Measurements from ENCODE around the gene OR51T1.

The OR51T1 gene

GRCh38 chr11:4863876-4864275 is 17.8 kb upstream of the OR51T1 start:
- TF ChIP-seq CTCF (IDR thresholded peaks at IDR 0.05; ENCODE audit: control extremely low read depth, extremely low read depth, low read depth, missing control alignments): no peak
- DNase-seq (ENCODE audit: extremely low spot score): no peak
- ChIA-PET CTCF (interaction anchor here (1.0 to 1.6 kb wide), 3 partner anchors 14 to 677 kb away, joined by 3 to 4 read pairs (median 3); no protein-coding TSS in a partner anchor), POLR2A (no interaction called here)

- CTCF ChIA-PET: interaction anchor here (1.4 kb wide), 1 partner anchor 11 kb away, joined by 3 read pairs; no protein-coding TSS in a partner anchor
- POLR2A ChIA-PET: no interaction called here
- TF ChIP-seq CTCF (IDR thresholded peaks at IDR 0.05; ENCODE audit: control extremely low read depth, extremely low read depth, low read depth, missing control alignments): no peak
- no peak for DNase-seq (ENCODE audit: extremely low spot score)
Observed at GRCh38 chr11:4865855-4866254, 15.8 kb upstream of the OR51T1 start.

GRCh38 chr11:4881188-4881587 is 512 bp upstream of the OR51T1 start:
- no peak for TF ChIP-seq CTCF (IDR thresholded peaks at IDR 0.05; ENCODE audit: control extremely low read depth, extremely low read depth, low read depth, missing control alignments)
- POLR2A ChIA-PET: no interaction called here
- DNase-seq (ENCODE audit: extremely low spot score): no peak
- CTCF ChIA-PET: no interaction called here

GRCh38 chr11:4882543-4882942 is 843 bp downstream of the OR51T1 start:
- DNase-seq (ENCODE audit: extremely low spot score): no peak
- POLR2A ChIA-PET: no interaction called here
- CTCF ChIA-PET: interaction anchor here (0.7 kb wide), 1 partner anchor 67 kb away, joined by 3 read pairs; no protein-coding TSS in a partner anchor
- TF ChIP-seq CTCF (IDR thresholded peaks at IDR 0.05; ENCODE audit: control extremely low read depth, extremely low read depth, low read depth, missing control alignments): no peak

- no peak for TF ChIP-seq CTCF (IDR thresholded peaks at IDR 0.05; ENCODE audit: control extremely low read depth, extremely low read depth, low read depth, missing control alignments)
- CTCF ChIA-PET: no interaction called here
- DNase-seq (ENCODE audit: extremely low spot score): no peak
- POLR2A ChIA-PET: no interaction called here
Observed at GRCh38 chr11:4884361-4884760, 2.7 kb downstream of the OR51T1 start.

GRCh38 chr11:4886186-4886585 is 4.5 kb downstream of the OR51T1 start:
- POLR2A ChIA-PET: no interaction called here
- no peak for TF ChIP-seq CTCF (IDR thresholded peaks at IDR 0.05; ENCODE audit: control extremely low read depth, extremely low read depth, low read depth, missing control alignments)
- DNase-seq (ENCODE audit: extremely low spot score): no peak
- CTCF ChIA-PET: no interaction called here

GRCh38 chr11:4887591-4887990 is 5.9 kb downstream of the OR51T1 start:
- no peak for TF ChIP-seq CTCF (IDR thresholded peaks at IDR 0.05; ENCODE audit: control extremely low read depth, extremely low read depth, low read depth, missing control alignments)
- DNase-seq (ENCODE audit: extremely low spot score): no peak
- POLR2A ChIA-PET: no interaction called here
- CTCF ChIA-PET: interaction anchor here (1.7 kb wide), 1 partner anchor 43 kb away, joined by 4 read pairs; no protein-coding TSS in a partner anchor

Measured in GM10248 (cell line).